Endometrial microvascular endothelial cells (primary cell): Measurements from ENCODE around the gene PXMP4. TPM values are rescaled to one million over a fixed set of nuclear protein-coding genes. Genes with fewer than 3 reads are reported as not detected.
"Not testable (repeated sequence)": the region's sequence is repeated elsewhere in the genome, so short reads cannot be mapped to it uniquely, and the experiment has no call there.

Experiments
- in situ Hi-C: cut with HindIII; loops from 2 replicates; pipeline ENCODE4 v1.10.0; 2017; ENCODE audit warnings: low sequenced_read_pairs, low pct_unique_long_range_greater_than_20kb; ENCODE audit errors: inconsistent ontology term
- total RNA-seq: library from RNA; depleted of rRNA; stranded (reverse); fragments of >200 nt; gene quantifications from one replicate; pipeline ENCODE4 v1.2.3, GENCODE V29; 2015; ENCODE audit errors: inconsistent ontology term

The PXMP4 gene, protein sequence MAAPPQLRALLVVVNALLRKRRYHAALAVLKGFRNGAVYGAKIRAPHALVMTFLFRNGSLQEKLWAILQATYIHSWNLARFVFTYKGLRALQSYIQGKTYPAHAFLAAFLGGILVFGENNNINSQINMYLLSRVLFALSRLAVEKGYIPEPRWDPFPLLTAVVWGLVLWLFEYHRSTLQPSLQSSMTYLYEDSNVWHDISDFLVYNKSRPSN
- total RNA-seq: 7.7 TPM

DNA sequence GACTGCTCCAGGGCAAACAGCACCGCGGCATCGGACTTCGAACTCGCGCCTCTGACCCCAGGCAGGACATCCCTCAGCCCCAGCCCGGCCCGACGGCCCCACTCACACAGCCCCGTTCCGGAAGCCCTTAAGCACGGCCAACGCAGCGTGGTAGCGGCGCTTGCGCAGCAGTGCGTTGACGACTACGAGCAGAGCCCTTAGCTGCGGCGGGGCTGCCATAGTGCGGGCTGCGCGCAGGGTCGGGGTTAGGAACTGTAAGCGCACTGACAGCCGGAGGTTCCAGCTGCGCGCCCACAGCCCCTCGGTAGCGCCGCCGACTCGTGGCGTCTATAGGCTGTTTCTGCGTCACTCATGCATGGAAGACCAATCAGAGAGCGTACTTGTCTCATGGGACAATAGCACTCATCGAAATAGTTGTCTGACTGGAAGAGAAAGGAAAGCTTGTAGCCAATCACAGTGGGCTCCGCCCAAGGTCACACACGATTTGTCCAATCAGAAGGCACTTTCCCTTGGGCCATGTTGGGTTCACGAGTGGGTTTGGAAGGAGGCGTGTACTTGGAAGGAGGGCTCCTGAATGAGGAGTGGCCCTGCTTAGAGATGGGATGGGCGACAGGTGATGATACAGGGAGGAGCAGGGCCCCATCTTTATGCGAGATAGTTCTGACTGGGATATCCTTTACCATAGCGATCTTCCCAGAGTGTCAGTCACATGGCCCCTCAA, at the start of gene PXMP4:
TSS of gene PXMP4 (minus strand) at position 322 of the 721 bp plus-strand sequence. CDS start at position 219, 103 bp downstream.
- in situ Hi-C loops: no loop called here

DNA sequence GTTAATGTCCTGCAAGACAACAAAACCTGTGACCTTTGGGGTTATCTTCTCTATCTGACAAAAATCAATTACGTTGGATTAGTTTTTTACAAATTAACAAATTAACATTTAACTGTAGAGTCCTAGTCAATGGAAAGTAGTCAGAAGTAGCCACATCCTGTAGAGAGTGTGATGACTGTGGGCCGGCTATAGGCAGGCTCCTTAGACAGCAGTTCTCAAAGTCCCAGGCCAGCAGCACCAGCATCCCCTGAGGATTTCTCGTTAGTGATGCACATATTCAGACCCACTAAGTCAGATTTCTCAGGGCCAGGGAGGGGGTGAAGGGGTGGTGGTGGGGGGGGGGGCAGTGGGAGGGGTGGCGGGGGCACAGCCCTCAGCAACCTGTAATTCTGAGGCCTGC, 48.9 kb upstream of the PXMP4 start:
- in situ Hi-C loops: no loop called here

DNA sequence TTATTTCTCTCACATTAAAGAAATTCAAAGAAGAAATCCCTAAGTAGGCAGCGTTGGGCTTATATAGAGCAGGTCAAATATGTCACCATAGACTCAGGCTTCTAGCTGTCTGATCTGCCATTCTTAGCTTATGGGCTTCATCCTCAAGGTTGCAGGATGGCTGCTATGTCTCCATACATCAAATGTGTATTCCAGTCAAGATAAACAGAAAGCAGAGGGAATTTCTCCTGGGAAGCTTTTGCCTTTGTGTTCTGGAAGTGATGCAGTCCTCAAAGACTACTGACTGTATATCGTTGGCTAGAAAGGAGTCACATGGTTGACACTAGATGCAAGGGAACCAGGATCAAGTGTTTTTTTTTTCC, 47.6 kb upstream of the PXMP4 start:
- in situ Hi-C loops: no loop called here

DNA sequence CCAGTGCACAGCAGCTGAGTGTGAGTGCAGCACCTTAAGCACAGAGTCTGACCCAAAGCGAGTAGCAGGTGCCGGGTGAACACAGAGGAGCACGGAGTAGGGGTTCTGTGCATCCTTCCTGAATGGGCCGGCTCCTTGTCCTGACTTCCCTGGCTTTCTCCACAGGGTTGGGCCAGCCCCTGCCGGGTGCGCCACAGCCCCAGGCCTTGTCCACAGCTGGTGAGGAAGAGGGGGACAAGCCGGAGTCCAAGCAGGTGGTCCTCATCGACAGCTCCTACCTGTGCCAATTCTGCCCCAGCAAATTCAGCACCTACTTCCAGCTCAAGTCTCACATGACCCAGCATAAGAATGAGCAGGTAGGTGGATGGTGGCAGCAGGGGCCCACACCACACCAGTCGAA, 46.6 kb upstream of the PXMP4 start:
- in situ Hi-C loops: no loop called here

DNA sequence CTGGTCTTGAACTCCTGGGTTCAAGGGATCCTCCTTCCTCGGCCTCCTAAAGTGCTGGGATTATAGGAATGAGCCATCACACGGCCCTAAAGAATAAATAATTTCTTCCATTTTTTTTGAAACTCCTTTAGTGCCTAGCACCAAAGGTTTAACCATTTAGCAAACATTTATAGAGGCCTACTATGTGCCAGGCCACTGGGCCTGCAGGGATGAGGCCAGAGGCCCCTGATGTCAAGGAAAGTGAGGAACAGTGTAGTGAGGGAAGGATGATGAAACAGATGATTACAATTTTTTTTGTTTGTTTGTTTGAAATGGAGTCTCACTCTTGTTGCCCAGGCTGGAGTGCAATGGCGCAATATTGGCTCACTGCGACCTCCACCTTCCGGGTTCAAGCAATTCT, 45.5 kb upstream of the PXMP4 start:
- in situ Hi-C loops: no loop called here

DNA sequence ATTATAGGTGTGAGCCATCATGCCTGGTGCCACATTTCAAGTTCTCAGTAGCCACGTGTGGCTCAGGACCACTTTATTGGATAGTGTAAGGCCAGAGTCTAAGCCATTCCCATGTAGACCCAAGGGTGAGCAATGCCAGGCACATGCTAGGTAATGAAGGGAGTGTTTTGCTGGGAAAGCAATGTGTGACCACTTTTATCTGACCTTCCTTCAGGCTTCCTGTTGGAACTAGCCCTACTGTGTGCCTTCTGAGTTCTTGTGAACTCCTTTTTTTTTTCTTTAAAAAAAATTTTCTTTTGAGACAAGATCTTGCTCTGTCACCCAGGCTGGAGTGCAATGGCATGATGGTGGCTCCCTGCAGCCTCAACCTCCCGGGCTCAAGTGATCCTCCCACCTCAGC, 45.0 kb upstream of the PXMP4 start:
- in situ Hi-C loops: no loop called here

DNA sequence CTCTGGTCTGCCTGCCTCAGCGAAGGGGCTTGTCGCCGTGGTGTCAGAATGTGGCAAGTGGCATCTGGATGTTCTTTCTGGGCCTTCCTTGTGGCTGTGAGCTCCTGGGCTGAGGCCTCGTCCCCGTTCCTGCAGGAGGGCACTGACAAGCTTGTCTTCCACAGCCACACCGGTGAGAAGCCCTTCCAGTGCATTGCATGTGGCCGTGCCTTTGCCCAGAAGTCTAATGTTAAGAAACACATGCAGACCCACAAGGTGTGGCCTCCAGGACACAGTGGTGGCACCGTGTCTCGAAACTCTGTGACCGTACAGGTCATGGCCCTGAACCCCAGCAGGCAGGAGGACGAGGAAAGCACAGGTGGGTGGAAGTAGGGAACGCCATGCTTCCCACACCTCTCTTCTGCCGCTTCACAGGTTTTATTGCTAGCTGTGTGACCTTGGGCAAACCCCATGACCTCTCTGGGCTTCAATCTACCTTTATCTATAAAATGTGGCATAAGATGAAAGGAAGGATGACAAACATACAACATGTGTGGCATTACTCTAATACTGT, 41.7 kb upstream of the PXMP4 start:
- in situ Hi-C loops: no loop called here

DNA sequence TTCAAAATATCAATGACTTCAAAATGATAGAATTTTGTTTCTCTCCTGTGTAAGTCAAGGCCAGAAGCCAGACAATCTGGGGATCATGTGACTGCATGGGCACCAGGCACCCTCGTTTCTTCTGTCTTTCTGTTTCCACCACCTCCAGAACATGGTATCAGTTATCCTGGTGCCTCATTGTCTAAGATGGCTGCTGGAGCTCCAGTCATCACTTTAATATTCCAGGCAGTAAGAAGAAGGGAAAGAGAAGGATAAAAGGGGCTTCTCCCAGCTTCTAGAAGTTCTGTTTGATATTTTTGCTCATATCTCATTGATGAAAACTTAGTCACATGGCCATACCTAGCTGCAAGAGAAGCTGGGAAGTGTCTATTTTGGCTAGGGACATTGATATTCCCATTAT, 37.3 kb upstream of the PXMP4 start:
- in situ Hi-C loops: no loop called here

DNA sequence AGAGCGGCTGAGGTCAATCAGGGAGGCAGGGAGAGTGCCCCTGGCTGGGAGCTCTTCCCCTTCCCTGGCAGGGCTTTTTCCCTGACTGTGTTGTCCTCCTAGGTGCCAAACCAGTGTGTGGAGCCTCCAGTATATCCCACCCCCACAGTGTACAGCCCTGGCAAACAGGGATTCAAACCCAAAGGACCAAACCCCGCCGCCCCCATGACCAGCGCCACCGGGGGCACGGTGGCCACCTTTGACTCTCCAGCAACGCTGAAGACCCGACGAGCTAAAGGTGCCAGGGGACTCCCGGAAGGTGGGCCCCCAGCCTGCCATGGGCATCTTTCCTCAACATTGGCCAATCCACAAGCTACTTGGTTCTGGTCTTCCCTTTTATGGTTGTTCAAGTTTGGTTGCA, 36.9 kb upstream of the PXMP4 start:
- in situ Hi-C loops: no loop called here

DNA sequence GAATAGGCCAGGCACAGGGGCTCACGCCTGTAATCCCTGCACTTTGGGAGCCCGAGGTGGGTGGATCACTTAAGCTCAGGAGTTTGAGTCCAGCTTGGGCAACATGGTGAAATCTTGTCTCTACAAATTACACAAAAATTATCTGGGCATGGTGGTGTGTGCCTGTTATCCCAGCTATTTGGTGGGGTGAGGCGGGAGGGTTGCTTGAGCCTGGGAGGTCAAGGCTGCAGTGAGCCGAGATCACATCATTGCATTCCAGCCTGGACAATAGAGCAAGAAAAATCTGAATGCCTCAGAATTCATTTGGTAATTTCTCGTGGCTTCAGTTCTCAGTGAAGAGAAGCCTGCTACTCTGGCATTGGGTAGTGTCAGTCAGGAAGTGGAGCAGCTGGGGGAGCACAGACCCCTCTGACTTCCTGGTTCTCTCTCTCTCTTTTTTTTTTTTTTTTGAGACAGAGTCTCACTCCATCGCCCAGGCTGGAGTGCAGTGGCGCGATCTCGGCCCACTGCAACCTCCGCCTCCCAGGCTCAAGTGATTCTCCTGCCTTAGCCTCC, 35.9 kb upstream of the PXMP4 start:
- in situ Hi-C loops: not testable (repeated sequence)

DNA sequence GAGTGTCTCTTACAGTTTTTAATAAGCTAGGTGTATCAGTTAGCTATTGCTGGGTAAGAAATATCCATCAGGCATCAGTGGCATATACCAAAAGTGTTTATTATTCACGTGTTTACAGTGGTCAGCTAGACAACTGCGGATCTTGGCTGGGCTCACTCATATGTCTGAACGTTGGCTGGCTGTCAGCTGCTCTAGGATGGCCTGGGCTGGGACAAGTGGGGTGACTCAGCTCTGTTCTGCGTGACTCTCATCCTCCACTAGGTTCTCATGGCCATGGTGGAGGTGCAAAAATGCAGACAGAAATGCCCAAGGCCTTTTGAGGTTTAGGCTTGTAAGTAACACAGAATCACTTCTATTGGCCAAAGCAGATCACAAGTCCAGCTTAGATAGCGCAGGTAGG, 33.7 kb upstream of the PXMP4 start:
- in situ Hi-C loops: no loop called here

DNA sequence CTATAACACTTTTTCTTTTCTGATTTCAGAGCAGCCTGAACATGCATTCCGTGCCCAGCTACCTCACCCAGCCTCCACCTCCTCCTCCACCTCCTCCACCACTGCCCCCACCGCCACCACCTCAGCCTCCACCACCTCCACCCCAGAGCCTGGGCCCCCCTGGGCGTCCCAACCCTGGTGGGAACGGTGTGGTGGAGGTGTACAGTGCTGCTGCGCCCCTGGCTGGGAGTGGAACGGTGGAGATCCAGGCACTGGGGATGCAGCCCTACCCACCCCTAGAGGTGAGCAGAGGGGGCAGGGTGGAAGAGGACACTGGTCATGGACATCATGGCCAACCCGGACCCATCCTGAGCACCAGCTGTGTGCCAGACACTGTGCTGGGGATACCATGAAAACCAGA, 33.0 kb upstream of the PXMP4 start:
- in situ Hi-C loops: no loop called here

DNA sequence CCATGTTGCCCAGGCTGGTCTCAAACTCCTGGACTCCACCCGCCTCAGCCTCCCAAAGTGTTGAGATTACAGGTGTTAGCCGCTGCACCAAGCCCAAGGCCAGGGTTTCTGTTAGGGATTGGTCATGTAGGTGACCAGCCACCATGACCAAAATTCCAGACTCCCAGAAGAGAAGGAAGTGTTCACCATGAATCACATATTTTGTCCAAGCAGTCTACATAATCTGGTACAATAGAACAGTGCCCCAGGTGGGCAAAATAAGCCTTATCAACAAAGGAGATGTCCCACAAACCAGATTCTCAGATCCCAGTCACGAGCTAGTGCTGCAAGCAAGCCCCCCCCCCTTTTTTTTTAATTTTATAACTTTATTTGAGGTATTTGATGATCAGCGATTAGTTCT, 31.7 kb upstream of the PXMP4 start:
- in situ Hi-C loops: no loop called here

DNA sequence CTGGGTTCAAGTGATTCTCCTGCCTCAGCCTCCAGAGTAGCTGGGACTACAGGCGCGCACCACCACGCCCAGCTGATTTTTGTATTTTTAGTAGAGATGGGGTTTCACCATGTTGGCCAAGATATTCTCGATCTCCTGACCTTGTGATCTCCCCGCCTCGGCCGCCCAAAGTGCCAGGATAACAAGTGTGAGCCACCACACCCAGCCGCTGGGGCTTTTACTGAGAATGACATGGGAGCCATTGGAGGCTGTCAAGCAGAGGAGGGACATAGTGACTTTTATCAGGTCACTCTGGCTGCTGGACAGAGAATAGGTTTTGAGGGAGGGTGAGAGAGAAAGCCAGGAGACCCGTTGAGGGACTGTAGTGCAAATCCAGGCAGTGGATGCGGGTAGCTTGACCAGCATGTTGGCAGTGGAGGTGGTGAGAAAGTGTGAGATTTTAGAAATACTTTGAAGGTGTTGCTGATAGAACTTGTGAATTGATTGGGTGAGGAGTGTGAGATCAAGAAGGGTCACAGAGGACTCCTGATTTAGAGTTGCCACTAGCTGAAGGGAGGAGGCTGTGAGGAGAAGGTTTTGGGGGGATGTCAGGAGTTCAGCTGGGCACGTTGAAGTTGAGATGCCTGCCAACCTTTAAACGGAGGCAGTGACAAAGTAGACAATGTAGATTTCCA, 26.4 kb upstream of the PXMP4 start:
- in situ Hi-C loops: no loop called here

DNA sequence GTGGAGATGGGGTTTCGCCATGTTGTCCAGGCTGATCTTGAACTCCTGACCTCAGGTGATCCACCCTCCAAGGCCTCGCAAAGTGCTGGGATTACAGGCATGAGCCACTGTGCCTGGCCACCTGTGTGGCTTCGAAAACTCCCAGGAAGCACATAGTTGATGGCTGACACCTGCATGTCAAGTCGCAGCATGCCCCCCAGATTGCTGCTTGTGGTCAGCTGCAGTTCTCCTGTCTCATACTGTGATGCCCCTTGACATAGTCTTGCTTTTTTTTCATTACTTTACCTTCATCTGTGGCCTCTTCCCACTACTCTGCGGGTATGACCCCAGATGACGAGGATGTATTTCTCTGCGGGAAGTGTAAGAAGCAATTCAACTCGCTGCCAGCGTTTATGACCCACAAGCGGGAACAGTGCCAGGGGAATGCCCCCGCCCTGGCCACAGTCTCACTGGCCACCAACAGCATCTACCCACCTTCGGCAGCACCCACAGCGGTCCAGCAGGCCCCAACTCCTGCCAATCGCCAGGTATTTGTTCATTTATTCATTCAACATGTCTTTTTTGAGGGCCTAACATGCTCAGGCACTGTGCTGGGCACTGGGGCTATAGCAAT, 24.8 kb upstream of the PXMP4 start:
- in situ Hi-C loops: no loop called here

DNA sequence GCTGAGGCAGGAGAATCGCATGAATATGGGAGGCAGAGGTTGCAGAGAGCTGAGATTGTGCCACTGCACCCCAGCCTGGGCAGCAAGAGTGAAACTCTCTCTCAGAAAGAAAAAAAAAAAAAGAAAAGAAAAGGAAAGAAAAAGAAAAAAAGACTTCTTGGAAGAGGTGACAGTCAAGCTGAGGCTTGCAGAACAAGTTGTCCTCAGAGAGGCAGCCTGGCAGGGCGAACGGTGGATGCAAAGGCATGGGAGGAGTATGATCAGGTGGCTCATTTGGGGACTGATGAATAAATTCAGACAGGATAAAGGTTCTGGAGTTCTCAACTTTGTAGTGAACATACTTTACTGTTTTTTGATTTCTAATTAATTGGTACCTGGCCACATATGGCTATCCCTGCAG, 24.1 kb upstream of the PXMP4 start:
- in situ Hi-C loops: no loop called here

DNA sequence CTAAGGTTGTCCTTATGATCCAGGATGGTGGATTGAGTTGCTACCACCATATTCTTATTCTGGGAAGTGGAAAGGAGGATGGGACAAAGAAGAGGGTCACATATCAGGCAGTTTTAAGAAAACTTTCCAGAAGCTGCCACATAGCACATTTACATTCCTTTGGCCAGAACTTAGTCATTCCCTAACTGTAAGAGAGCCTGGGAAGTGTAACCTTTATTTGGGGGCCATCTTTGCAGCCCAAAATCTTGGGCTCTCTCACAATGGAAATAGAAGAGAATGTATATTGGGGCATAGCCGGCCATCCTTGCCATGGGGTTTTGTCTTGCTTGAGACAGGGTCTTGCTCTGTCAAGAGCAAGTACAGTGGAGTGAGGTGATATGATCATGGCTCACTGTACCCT, 20.1 kb upstream of the PXMP4 start:
- in situ Hi-C loops: no loop called here

DNA sequence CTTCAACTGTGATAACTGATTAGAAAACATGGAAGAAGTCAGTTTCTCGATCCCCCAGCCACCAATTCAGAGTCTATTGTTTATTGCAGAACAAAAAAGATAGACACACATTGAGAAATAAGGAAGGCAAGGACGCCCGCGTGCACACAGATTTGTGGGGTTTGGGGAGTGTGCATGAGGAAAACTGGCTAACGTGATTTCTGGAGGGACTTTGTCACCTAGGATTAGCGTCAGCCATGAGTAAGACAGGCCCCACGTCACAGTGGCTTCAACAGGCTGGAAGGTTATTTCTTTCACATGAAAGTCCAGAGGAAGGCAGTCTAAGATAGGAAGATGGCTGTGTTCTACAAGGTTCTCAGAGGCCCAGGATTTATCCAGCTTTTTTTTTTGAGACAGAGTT, 19.4 kb upstream of the PXMP4 start:
- in situ Hi-C loops: no loop called here

DNA sequence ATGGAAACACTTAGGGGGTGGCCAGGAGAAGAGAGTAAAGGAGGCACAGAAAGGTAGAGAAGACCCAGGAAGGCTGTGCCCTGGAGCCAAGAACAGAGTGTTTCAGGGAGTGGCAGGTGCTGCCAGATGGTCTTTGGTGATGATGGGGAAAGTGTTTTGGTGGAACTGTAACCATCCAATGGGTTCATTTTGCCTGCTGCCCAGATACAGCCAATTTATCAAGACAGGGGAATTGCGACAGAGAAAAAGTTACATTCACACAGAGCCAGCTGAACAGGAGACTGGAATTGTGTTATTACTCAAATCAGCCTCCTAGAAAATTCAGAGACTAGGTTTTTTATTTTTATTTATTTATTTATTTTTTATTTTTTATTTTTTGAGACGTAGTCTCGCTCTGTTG, 16.9 kb upstream of the PXMP4 start:
- in situ Hi-C loops: no loop called here
